ENCODE measurements around the gene LCA5L.

- TF ChIP-seq CTCF (conservative IDR thresholded peaks at IDR 0.05 in 1 of 2, IDR thresholded peaks at IDR 0.05 in 1 of 2; ENCODE audit: extremely low read depth in 1 of 2, insufficient read depth in 1 of 2, low read depth in 1 of 2, low read length in 2 of 2) (no peak), EZH2 (IDR thresholded peaks at IDR 0.05; ENCODE audit: borderline replicate concordance, low read length) (no peak)
These were observed 29.0 kb upstream of the LCA5L start for GRCh38 chr21:39474611-39475010.

All from mammary epithelial cell (primary cell).